Trophoblast cell (in vitro differentiated cells and primary cell): ENCODE data around the gene SNTG2.
A peak's percentile ranks its signal among the peaks of the same experiment; 100 is the strongest.
"Not testable (repeated sequence)": the region's sequence is repeated elsewhere in the genome, so short reads cannot be mapped to it uniquely, and the experiment has no call there.

Source experiments
- DNase-seq, 2 donors: peaks; one replicate each; pipeline ENCODE4 v3.0.0-alpha.2; 2016
- H2AFZ ChIP-seq: 2 replicates; pipeline ENCODE4 v1.6.1; 2013; ENCODE audit warnings: low read length, moderate library complexity, mild to moderate bottlenecking; ENCODE audit not compliant: insufficient read depth, poor library complexity
- H2AK5ac ChIP-seq: 2 replicates; pipeline ENCODE4 v1.6.1; 2013; ENCODE audit warnings: mild to moderate bottlenecking, low read length
- H2BK120ac ChIP-seq: 2 replicates; pipeline ENCODE4 v1.6.1; 2013; ENCODE audit warnings: low read length, mild to moderate bottlenecking, moderate library complexity; ENCODE audit not compliant: insufficient read depth, poor library complexity
- H2BK12ac ChIP-seq: 2 replicates; pipeline ENCODE4 v1.6.1; 2013; ENCODE audit warnings: mild to moderate bottlenecking, low read length, moderate library complexity
- H2BK5ac ChIP-seq: 2 replicates; pipeline ENCODE4 v1.6.1; 2013; ENCODE audit warnings: low read length, low read depth, moderate library complexity, mild to moderate bottlenecking; ENCODE audit not compliant: poor library complexity
- H3K14ac ChIP-seq: 2 replicates; pipeline ENCODE4 v1.6.1; 2013; ENCODE audit warnings: mild to moderate bottlenecking, low read length
- H3K18ac ChIP-seq: 2 replicates; pipeline ENCODE4 v1.6.1; 2013; ENCODE audit warnings: mild to moderate bottlenecking, low read length
- H3K23ac ChIP-seq: 2 replicates; pipeline ENCODE4 v1.6.1; 2013; ENCODE audit warnings: low read length
- H3K27ac ChIP-seq: 2 replicates; pipeline ENCODE4 v1.5.1; 2013; ENCODE audit warnings: low read depth, mild to moderate bottlenecking, inconsistent platforms, low read length, moderate library complexity
- H3K27me3 ChIP-seq: 2 replicates; pipeline ENCODE4 v1.6.1; 2013; ENCODE audit warnings: inconsistent platforms, mild to moderate bottlenecking, low read length, moderate library complexity; ENCODE audit not compliant: insufficient read depth
- H3K36me3 ChIP-seq, 2 experiments: 1 replicate in 1 of 2; 2 replicates in 1 of 2; pipeline ENCODE4 v1.6.1; 2013; ENCODE audit warnings: low read length in 2 of 2, mild to moderate bottlenecking in 2 of 2, moderate library complexity in 1 of 2; ENCODE audit not compliant: insufficient read depth in 2 of 2, control insufficient read depth in 1 of 2
- H3K4ac ChIP-seq: 2 replicates; pipeline ENCODE4 v1.6.1; 2013; ENCODE audit warnings: low read depth, mild to moderate bottlenecking, low read length, moderate library complexity
- H3K4me1 ChIP-seq, 2 experiments: 1 replicate in 1 of 2; 2 replicates in 1 of 2; pipeline ENCODE4 v1.6.1; 2013; ENCODE audit warnings: low read length in 2 of 2, mild to moderate bottlenecking in 2 of 2, moderate library complexity in 1 of 2; ENCODE audit not compliant: insufficient read depth in 2 of 2, control insufficient read depth in 1 of 2
- H3K4me2 ChIP-seq: 2 replicates; pipeline ENCODE4 v1.6.1; 2013; ENCODE audit warnings: inconsistent platforms, mild to moderate bottlenecking, low read length, moderate library complexity
- H3K4me3 ChIP-seq: 2 replicates; pipeline ENCODE4 v1.5.1; 2013; ENCODE audit warnings: mild to moderate bottlenecking, low read depth, low read length, inconsistent platforms
- H3K79me1 ChIP-seq: one replicate; pipeline ENCODE4 v1.6.1; 2013; ENCODE audit warnings: low read length
- H3K79me2 ChIP-seq: 2 replicates; pipeline ENCODE4 v1.6.1; 2013; ENCODE audit warnings: low read length, mild to moderate bottlenecking; ENCODE audit not compliant: control insufficient read depth, insufficient read depth, poor library complexity
- H3K9ac ChIP-seq: 2 replicates; pipeline ENCODE4 v1.6.1; 2013; ENCODE audit warnings: mild to moderate bottlenecking, low read length
- H3K9me3 ChIP-seq: 2 replicates; pipeline ENCODE4 v1.6.1; 2013; ENCODE audit warnings: low read depth, mild to moderate bottlenecking, control low read depth, inconsistent platforms, low read length; ENCODE audit not compliant: insufficient read depth
- H4K12ac ChIP-seq: 2 replicates; pipeline ENCODE4 v1.6.1; 2013; ENCODE audit warnings: low read depth, mild to moderate bottlenecking, low read length, moderate library complexity
- H4K8ac ChIP-seq: 2 replicates; pipeline ENCODE4 v1.6.1; 2013; ENCODE audit warnings: low read depth, mild to moderate bottlenecking, low read length, moderate library complexity
- H4K91ac ChIP-seq: one replicate; pipeline ENCODE4 v1.6.1; 2013; ENCODE audit warnings: low read depth, mild to moderate bottlenecking, low read length, moderate library complexity
- WGBS: extraction: QIAGEN DNeasy Blood & Tissue Kit; methylation state at CpG from one replicate; pipeline ENCODE4 v1.1.7; 2013; ENCODE audit warnings: missing lambda C conversion rate; ENCODE audit not compliant: insufficient read length, insufficient coverage; ENCODE audit errors: extremely low coverage; 5-methylcytosine and 5-hydroxymethylcytosine counted together

The SNTG2 gene

DNA sequence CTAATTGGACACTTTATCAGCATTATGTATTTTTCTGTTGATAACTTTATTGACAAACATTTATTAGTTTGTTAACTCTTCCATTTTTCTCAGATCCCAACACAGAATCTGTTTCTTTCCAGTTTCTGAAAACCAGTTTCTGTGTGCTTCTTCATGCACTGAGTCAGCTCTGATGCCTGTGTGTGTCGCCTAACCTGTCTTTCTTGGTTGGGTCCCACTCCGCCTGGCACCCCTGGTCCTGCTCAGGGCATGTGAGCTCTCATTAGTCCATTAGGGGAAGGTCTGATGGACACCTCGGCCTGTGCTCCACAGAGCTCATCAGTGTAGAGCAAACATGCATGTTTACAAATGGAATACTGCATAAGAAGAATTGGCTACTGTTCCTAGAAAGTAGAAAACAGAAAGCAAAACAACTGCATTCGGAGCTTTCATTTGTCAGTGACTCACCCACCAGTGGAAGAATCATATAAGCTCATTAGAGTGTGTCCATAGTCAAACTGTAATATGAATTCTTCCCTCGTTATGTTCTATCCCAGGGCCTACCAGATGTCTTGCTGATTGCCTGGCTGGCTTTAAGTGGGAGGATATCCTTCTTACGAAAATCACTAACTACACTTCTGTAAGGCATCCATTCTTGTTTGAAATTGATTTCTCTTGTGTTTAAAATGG, 137.7 kb downstream of the SNTG2 start:
- Histone ChIP-seq H3K9ac (no peak overlapping the region), H3K9me3 (no peaks in the 10 kb centered on the region), H3K4me2 (no peak overlapping the region), H4K91ac (no peak overlapping the region), H2BK120ac (no peak overlapping the region), H2AK5ac (no peak overlapping the region), H3K4ac (no peak overlapping the region), H4K8ac (no peak overlapping the region), H2BK5ac (no peak overlapping the region), H3K27me3 (no peaks in the 10 kb centered on the region), H3K18ac (no peak overlapping the region), H3K23ac (no peak overlapping the region), H3K4me1 (peaks cover 11% of the 10 kb centered on the region in 2 experiments), H2BK12ac (no peak overlapping the region), H4K12ac (no peak overlapping the region), H3K4me3 (no peak overlapping the region), H3K27ac (no peak overlapping the region), H3K36me3 (no peaks in the 10 kb centered on the region), H3K79me2 (no peaks in the 10 kb centered on the region), H2AFZ (no peak overlapping the region), H3K14ac (peak overlapping the region; percentile 56), H3K79me1 (no peaks in the 10 kb centered on the region)
- no CpG with 5 or more reads among the region's 6 CpGs for WGBS
- DNase-seq: no peak

DNA sequence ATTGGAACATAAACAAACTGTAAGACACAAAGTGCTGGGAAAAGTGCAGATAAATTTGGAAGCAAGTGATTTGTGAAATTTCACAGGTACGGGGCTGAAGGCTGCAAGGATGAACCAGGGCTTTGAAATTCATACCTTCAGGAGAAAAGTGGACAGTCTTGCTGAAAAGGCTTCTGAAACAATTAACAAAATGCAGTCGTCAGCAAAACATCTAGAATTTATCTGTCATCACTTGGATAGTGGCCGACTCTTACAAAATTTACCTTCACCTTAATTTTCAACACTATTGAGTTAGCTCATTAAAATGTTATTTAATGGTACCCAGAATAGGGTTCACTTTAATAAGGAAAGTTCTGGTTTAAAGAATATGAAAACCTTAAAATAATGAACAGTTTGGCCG, 138.3 kb downstream of the SNTG2 start:
- Histone ChIP-seq H3K14ac (no peak overlapping the region), H4K8ac (no peak overlapping the region), H3K79me2 (no peaks in the 10 kb centered on the region), H3K79me1 (no peaks in the 10 kb centered on the region), H4K91ac (no peak overlapping the region), H3K9ac (no peak overlapping the region), H2BK12ac (no peak overlapping the region), H2BK5ac (no peak overlapping the region), H3K9me3 (no peaks in the 10 kb centered on the region), H4K12ac (no peak overlapping the region), H2BK120ac (no peak overlapping the region), H3K27me3 (no peaks in the 10 kb centered on the region), H2AFZ (no peak overlapping the region), H3K18ac (no peak overlapping the region), H2AK5ac (no peak overlapping the region), H3K23ac (no peak overlapping the region), H3K4me1 (peaks cover 11% of the 10 kb centered on the region in 2 experiments), H3K27ac (no peak overlapping the region), H3K36me3 (no peaks in the 10 kb centered on the region), H3K4ac (no peak overlapping the region), H3K4me2 (no peak overlapping the region), H3K4me3 (no peak overlapping the region)
- WGBS: no CpG with 5 or more reads among the region's 4 CpGs
- DNase-seq: no peak

DNA sequence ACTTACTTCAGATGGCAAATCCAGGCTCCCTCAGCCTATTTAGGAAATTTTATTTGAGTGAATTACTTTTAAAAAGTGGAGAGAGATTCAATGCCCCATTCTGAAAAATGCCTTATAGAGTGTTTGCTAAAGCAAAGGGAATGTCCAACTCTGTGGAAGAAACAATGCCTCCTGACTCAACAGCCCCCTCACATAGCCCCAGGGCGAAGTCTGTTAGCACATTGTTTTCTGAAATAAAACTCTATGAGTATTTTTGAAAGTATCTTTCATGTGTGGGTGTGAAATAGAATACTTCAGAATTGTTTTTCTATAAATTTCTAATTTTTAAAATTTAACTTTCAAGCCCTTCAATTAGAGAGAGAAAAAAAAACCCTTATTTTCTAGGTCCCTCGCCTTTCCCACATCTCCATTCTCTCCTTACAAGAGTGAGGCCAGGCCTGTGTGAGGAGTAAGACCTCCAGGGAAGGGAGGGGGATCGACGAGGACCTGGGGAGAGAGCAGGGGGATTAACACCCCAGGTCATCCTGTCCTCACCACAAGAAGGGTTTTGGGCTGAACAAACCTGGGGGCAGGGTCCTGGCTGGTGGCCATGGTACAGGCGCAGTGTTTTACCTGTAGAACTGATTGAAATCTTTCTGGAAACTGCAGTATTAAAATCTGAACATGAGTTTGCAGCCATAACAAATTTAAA, 141.4 kb downstream of the SNTG2 start:
- Histone ChIP-seq H2BK5ac (no peak overlapping the region), H2AK5ac (no peak overlapping the region), H2BK120ac (no peak overlapping the region), H2BK12ac (peak overlapping the region; percentile 23), H3K9ac (no peak overlapping the region), H3K14ac (no peak overlapping the region), H2AFZ (no peak overlapping the region), H3K79me2 (no peaks in the 10 kb centered on the region), H3K9me3 (no peaks in the 10 kb centered on the region), H4K8ac (no peak overlapping the region), H3K23ac (no peak overlapping the region), H3K4ac (no peak overlapping the region), H3K27me3 (no peaks in the 10 kb centered on the region), H3K36me3 (no peaks in the 10 kb centered on the region), H3K4me2 (no peak overlapping the region), H3K27ac (no peak overlapping the region), H4K91ac (no peak overlapping the region), H3K4me1 (peaks cover 11% of the 10 kb centered on the region in 2 experiments), H3K4me3 (no peak overlapping the region), H4K12ac (no peak overlapping the region), H3K79me1 (no peaks in the 10 kb centered on the region), H3K18ac (no peak overlapping the region)
- WGBS: no CpG with 5 or more reads among the region's 5 CpGs
- peak; percentile 46 to 68 for DNase-seq

DNA sequence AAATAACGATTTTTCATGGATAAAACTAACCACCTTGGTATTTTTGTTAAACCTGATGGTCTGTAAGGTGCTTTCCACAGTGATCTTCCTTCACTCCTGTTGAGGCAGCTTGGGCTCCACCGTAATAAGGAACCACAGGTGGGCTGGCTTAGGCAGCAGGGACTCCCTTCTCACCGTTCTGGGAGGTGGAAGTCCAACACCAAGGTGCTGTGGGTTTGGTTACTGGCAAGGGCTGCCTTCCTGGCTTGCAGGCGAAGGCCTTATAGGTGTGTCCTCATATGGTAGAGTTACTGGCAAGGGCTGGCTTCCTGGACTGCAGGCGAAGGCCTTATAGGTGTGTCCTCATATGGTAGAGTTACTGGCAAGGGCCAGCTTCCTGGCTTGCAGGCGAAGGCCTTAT, 143.0 kb downstream of the SNTG2 start:
- not testable (repeated sequence) for H3K27ac ChIP-seq, H2BK120ac ChIP-seq, H3K36me3 ChIP-seq, H3K9ac ChIP-seq, H4K12ac ChIP-seq, H3K14ac ChIP-seq, H3K4ac ChIP-seq, H3K18ac ChIP-seq, H2AFZ ChIP-seq, H4K91ac ChIP-seq, H3K79me2 ChIP-seq, H3K9me3 ChIP-seq, DNase-seq, H3K23ac ChIP-seq, H3K79me1 ChIP-seq, H4K8ac ChIP-seq, H2BK12ac ChIP-seq, H2AK5ac ChIP-seq, H3K4me1 ChIP-seq, H2BK5ac ChIP-seq, H3K27me3 ChIP-seq, H3K4me2 ChIP-seq, H3K4me3 ChIP-seq
- no CpG with 5 or more reads among the region's 6 CpGs for WGBS
